HG02642 (cell line): ENCODE measurements around the gene DGCR8.

Source experiments
- ATAC-seq: cut with Tn5 transposase; IDR thresholded peaks from one replicate; pipeline ENCODE4 v1.9.1; 2021; ENCODE audit warnings: mild to moderate bottlenecking; ENCODE audit not compliant: unreplicated experiment, poor library complexity

The DGCR8 gene

GRCh38 chr22:20052309-20053259 is 27.5 kb upstream of the DGCR8 start:
- no peak for ATAC-seq

- no peak for ATAC-seq
These were observed 26.5 kb upstream of the DGCR8 start for GRCh38 chr22:20053407-20054033.

- no peak for ATAC-seq
These were observed 26.0 kb upstream of the DGCR8 start for GRCh38 chr22:20054034-20054427.

GRCh38 chr22:20054485-20054884 is 25.6 kb upstream of the DGCR8 start:
- no peak for ATAC-seq

DNA sequence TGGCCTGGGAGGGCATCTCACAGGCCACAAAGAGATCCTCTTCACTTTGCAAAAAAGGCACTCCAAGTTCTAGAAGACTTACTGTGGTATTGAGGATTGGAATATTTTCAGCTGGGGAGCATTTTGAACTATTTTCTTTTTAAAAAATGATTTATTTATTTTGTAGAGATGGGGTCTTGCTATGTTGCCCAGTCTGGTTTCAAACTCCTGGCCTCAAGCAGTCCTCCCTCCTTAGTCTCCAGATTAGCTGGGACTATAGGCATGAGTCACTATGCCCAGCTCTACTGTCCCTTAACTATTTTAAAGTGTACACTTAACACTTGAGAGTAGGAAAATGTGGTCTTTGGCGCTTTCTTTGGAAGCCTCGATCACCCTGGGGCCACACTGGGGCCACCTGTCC is 24.9 kb upstream of the DGCR8 start:
- ATAC-seq, result no peak

DNA sequence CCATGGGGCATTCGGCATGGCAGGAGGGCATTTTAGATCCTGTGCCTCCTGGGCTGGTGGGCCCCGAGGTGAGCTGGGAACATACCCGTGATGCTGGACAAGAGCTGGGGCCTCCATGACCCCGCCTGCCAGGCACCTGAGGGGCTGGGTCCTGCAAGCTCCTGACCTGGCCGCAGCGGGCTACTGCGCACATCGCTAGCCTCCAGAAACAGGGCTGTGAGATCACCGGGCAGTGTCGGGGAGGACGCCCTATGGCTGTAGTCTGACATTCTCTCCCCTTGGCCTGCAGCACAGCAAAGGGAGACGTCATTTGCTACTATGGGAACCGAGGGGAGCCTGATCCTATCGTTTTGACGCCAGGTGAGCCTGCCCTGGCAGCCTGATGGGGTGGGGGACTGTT is 24.4 kb upstream of the DGCR8 start:
- ATAC-seq, result no peak

- ATAC-seq, result no peak
These were observed 23.9 kb upstream of the DGCR8 start for GRCh38 chr22:20056161-20056560.

DNA sequence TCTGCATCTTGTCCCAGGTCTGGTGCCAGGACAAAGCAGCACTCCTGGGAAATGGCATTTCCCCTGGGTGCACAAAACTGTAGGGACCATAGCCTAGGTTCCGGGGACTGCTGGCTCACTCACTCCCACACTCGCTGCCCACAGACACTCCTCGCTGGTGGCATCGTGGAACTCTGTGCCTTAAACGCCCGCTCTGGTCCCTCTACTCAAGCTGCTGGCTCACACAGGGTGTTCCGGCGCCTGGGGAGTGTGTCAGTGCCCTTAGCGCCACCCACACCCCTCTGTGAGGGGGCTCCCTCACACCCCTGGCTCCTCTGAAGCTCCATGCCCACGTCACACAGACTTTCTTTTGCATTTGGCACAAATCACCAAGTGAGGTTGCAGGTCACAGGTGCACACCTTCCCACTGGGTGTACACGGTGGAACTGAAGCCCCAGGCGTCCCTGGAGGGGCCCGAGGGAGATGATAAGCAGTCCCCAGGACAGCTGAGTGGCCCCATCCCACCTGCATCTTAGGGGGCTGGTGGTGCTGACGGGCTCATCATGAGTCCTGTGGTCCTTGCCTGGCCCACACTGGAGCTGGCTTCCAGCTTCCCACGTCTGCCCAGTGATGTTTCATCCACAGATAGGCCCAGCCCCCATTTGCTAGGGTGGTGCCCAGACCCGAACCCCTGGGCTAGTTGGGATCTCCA is 23.2 kb upstream of the DGCR8 start:
- no peak for ATAC-seq

DNA sequence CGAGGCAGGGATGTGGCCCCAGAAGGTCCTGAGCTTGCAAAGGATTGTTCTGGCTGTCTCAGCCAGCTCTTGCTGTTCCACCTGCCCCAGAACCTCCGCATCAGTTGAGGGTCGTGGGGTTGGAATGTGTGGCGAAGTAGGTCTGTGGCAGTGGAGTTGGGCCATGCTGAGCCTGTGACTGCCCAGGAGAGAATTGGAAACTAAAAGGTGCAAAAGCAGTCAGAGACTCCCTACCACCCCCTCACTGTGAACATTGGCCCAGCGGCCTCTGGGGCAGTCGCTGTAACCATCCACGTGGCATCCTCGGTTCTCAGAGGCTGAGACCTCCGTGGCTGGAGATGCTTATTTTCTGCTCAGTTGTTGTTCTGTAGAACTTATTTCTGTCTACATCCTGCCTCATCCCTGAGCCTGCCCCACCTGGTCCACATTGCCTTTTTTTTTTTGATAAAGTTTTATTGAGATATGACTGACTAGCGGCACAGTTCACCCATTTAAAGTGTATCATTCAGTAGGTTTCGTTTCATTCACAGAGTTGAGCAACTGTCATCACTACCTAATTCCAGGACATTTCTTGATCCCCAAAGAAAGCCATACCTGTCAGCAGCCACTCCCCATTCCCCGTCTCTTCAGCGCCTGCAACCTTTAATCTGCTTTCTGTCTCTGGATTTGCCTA is 22.3 kb upstream of the DGCR8 start:
- no peak for ATAC-seq

DNA sequence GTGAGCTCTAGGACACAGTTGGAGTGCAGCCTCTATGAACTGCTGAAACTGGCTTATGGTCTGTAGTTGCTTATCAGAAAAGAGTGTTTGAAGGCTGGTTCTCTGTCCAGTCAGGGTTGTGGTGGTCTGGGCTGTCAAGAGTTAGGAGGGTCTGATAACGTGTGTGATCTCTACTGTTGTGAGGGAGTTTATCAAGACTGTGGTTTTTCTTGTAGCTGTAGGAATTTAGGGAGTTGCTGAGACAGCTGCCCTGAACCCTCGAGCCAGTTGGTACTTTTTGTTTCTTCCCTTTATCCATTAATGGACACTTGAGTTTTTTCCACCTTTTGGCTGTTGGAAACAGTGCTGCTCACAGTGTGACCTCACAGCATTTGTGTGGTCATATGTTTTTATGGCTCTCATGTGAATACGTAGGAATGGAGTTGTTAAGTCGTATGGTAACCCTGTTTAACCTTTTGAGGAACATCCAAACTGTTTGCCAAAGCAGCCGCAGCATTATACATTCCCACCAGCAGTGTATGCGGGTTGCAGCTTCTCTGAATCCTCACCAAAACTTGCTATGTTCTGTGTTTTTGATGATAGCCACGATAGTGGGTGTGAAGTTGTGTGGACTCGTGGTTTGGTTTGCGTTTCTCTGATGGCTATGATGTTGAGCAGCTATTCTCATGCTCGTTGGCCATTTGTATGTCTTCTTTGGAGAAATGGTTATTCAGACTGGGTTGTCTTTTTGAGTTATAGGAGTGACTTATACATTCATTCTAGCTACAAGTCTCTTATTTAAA is 20.9 kb upstream of the DGCR8 start:
- no peak for ATAC-seq

GRCh38 chr22:20060700-20061480 is 19.2 kb upstream of the DGCR8 start:
- ATAC-seq, result no peak

- no peak for ATAC-seq
These were observed 18.6 kb upstream of the DGCR8 start for GRCh38 chr22:20061481-20061861.

DNA sequence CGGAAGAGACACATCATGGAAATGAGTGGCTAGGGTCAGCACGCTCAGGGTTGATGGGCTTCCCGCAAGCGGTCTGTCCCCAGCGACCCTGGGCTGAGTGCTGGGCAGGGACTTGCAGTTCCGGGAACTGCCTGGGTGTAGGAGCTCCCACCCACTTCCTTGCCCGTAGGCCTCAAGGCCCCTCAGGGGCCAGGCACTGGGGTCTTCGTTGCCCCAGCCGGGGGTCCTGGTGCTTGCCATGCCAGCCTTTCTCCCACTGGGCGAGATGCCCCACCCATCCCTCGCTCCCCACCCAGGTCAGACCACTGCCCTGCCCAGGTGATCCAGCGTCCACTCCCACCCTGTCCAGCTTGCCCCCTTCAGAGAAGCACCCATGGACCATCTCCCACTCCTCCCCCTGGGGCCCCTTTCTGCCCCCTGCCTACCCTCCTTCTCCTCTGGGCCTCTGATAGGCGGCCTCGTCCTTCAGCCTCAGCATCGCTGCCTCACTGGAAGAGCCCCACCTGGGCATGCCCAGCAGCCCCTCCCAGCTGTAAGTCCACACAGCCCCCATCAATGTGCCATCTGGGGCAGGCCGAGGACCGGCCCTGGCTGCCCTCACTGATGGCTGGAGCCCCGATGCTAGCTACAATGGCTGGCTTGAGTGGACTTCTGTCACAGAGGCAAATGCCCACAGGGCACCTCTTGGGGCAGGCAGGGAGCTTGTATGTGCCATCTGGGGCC is 17.8 kb upstream of the DGCR8 start:
- no peak for ATAC-seq

DNA sequence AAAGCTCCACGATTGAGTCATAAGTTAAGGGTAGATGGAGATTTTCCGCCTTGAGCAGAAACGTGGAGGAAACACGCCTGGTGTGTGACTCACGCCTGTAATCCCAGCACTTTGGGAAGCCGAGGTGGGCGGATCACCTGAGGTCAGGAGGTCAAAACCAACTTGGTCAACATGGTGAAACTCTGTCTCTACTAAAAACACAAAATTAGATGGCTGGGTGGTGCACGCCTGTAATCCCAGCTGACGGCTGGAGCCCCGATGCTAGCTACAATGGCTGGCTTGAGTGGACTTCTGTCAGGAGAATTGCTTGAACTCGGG is 17.3 kb upstream of the DGCR8 start:
- ATAC-seq, result no peak

DNA sequence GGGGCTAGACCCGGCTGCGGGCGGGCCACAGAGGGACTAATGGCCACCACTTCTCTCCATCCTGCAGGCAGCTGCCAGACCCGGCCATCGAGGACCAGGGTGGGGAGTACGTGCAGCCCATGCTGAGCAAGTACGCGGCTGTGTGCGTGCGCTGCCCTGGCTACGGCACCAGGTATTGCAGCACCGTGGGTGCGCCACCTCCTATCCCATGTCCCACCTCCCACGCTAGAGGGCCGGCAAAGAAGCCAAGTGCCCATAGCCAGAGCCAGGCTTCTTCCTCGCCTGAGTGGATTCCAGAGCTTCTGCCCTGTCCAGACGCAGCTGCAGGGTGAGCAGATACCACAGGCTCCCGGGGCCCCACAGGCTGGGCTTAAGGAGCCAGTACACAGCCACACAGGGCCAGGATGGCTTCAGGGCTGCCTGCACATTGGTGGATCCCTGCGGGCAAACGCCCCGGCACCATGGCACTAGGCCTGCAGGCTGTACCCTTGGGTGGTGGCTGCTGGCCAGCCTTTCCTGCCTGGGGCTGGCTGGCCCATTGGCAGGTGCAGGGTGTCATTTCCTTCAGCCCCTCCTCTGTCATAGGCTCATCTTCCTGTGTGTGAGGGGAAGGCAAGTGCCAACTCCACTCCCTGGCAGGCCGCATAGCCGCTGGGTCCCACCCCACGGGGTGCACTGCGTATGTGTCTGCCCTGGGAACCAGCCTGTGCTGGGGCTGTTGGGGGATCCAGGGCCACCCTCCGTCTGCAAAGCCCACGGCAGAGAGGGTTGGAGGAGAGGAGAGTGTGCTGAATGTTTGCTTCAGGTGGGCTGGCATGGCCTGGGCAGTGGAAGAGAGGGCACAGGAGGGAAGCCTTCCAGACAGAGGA is 16.5 kb upstream of the DGCR8 start:
- no peak for ATAC-seq

- no peak for ATAC-seq
These were observed 15.9 kb upstream of the DGCR8 start for GRCh38 chr22:20064140-20064480.

DNA sequence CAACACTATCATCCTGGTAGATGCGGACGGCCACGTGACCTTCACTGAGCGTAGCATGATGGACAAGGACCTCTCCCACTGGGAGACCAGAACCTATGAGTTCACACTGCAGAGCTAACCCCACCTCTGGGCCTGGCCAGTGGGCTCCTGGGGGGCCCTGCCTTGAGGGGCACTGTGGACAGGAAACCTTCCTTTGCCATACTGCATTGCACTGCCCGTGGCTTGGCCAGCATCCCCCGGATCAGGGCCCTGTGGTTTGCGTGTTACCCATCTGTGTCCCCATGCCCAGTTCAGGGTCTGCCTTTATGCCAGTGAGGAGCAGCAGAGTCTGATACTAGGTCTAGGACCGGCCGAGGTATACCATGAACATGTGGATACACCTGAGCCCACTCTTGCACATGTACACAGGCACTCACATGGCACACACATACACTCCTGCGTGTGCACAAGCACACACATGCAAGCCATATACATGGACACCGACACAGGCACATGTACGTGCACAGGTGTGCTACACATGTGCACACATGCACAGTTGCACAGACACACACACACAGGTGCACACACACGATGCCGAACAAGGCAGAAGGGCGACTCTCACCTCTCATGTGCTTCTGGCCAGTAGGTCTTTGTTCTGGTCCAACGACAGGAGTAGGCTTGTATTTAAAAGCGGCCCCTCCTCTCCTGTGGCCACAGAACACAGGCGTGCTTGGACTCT is 15.3 kb upstream of the DGCR8 start:
- no peak for ATAC-seq
